ENCODE results near the gene NOMO2.
"Not testable (repeated sequence)": the region's sequence is repeated elsewhere in the genome, so short reads cannot be mapped to it uniquely, and the experiment has no call there.

NOMO2 gene

GRCh38 chr16:18573887-18574286, 12.0 kb upstream of the NOMO2 start:
- DNase-seq = not testable (repeated sequence)

- not testable (repeated sequence) for DNase-seq
Observed at GRCh38 chr16:18572973-18573372, 11.1 kb upstream of the NOMO2 start.

- DNase-seq = not testable (repeated sequence)
Observed at GRCh38 chr16:18571307-18571850, 9.5 kb upstream of the NOMO2 start.

- DNase-seq = not testable (repeated sequence)
Observed at GRCh38 chr16:18570529-18571306, 8.8 kb upstream of the NOMO2 start.

GRCh38 chr16:18560416-18561220, 1.3 kb downstream of the NOMO2 start:
- DNase-seq = not testable (repeated sequence)

GRCh38 chr16:18553671-18554070, 8.2 kb downstream of the NOMO2 start:
- DNase-seq = not testable (repeated sequence)

GRCh38 chr16:18547382-18547781, 14.5 kb downstream of the NOMO2 start:
- not testable (repeated sequence) for DNase-seq

GRCh38 chr16:18546853-18547252, 15.0 kb downstream of the NOMO2 start:
- DNase-seq = not testable (repeated sequence)

GRCh38 chr16:18544232-18545081, 17.4 kb downstream of the NOMO2 start:
- DNase-seq = not testable (repeated sequence)

- DNase-seq = not testable (repeated sequence)
Observed at GRCh38 chr16:18541912-18542311, 20.0 kb downstream of the NOMO2 start.

GRCh38 chr16:18537004-18537403, 24.9 kb downstream of the NOMO2 start:
- DNase-seq = not testable (repeated sequence)

- not testable (repeated sequence) for DNase-seq
Observed at GRCh38 chr16:18535519-18536168, 26.3 kb downstream of the NOMO2 start.

- not testable (repeated sequence) for DNase-seq
Observed at GRCh38 chr16:18534308-18534707, 27.6 kb downstream of the NOMO2 start.

- DNase-seq = not testable (repeated sequence)
Observed at GRCh38 chr16:18531323-18531722, 30.6 kb downstream of the NOMO2 start.

GRCh38 chr16:18530329-18530728, 31.6 kb downstream of the NOMO2 start:
- not testable (repeated sequence) for DNase-seq

GRCh38 chr16:18526547-18526946, 35.4 kb downstream of the NOMO2 start:
- not testable (repeated sequence) for DNase-seq

- not testable (repeated sequence) for DNase-seq
Observed at GRCh38 chr16:18525882-18526482, 35.9 kb downstream of the NOMO2 start.

- not testable (repeated sequence) for DNase-seq
Observed at GRCh38 chr16:18522637-18523036, 39.3 kb downstream of the NOMO2 start.

- DNase-seq = not testable (repeated sequence)
Observed at GRCh38 chr16:18521445-18522181, 40.3 kb downstream of the NOMO2 start.

- not testable (repeated sequence) for DNase-seq
Observed at GRCh38 chr16:18518536-18519283, 43.2 kb downstream of the NOMO2 start.

Measured in activated gamma-delta T cell treated with Interleukin-2 at 50 U/mL for 16 hours (primary cell).